Hepatocyte (in vitro differentiated cells): ENCODE data around the gene PERCC1.

ENCODE experiments used
- EZH2phosphoT487 ChIP-seq: fragments of 200-600 bp; sonication (generic); IDR thresholded peaks from one replicate; pipeline ENCODE4 v1.6.1; 2018; ENCODE audit warnings: antibody characterized with exemption, mild to moderate bottlenecking, low read depth, moderate library complexity; ENCODE audit not compliant: unreplicated experiment, severe bottlenecking
- TF ChIP-seq, protein P1 (sequence below): fragments of 200-600 bp; sonication (generic); IDR thresholded peaks from 2 replicates; pipeline ENCODE4 v1.5.1; 2016; ENCODE audit warnings: antibody characterized with exemption, mild to moderate bottlenecking; ENCODE audit not compliant: poor library complexity

DNA sequence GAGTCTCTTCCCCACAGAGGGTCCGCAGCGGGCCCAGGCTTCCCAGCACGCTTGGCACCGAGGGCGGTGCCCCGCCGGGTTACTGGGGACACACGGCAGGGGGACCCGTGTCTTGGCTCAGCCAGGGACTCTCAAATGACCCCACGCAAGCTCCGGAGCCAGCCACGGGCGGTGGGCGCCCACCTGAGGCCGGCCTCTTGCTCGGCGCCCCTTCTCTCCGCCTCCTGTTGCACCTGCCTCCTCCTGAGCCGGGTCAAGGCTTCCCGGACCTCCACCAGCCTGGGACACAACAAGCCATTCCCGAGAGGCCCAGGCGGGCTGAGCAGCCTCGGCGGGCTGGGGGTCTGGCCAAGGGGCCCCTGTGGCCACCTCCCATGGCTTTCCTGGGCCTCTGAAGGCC, 11.8 kb downstream of the PERCC1 start:
- TF ChIP-seq EZH2phosphoT487, result no peak
- TF ChIP-seq, protein P1, sequence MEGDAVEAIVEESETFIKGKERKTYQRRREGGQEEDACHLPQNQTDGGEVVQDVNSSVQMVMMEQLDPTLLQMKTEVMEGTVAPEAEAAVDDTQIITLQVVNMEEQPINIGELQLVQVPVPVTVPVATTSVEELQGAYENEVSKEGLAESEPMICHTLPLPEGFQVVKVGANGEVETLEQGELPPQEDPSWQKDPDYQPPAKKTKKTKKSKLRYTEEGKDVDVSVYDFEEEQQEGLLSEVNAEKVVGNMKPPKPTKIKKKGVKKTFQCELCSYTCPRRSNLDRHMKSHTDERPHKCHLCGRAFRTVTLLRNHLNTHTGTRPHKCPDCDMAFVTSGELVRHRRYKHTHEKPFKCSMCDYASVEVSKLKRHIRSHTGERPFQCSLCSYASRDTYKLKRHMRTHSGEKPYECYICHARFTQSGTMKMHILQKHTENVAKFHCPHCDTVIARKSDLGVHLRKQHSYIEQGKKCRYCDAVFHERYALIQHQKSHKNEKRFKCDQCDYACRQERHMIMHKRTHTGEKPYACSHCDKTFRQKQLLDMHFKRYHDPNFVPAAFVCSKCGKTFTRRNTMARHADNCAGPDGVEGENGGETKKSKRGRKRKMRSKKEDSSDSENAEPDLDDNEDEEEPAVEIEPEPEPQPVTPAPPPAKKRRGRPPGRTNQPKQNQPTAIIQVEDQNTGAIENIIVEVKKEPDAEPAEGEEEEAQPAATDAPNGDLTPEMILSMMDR, result no peak
